ENCODE results near the gene SLC2A9. TPM values are rescaled to one million over a fixed set of nuclear protein-coding genes. Genes with fewer than 3 reads are reported as not detected.

Gene SLC2A9
- total and polyA plus RNA-seq, 2 of the 13 experiments (the other 11 are each of a cell fraction or from before 2014, with no cell fraction given) = 36.2 to 42.3 TPM

- peak; percentile 87 for TF ChIP-seq GABPB1 (CRISPR knock-in tag; IDR thresholded peaks at IDR 0.05)
- TF ChIP-seq ZNF160 (CRISPR knock-in tag; IDR thresholded peaks at IDR 0.05) = no peak
- TF ChIP-seq ZNF468 (CRISPR knock-in tag; IDR thresholded peaks at IDR 0.05) = no peak
- TF ChIP-seq POLR2A (IDR thresholded peaks at IDR 0.05; ENCODE audit: insufficient read depth in 1 of 2, low read depth in 2 of 2, low read length in 2 of 2) = peak in 1 of 2 experiments; percentile 82; a peak in 2 of 4 replicates
- no peak for TF ChIP-seq ELF4 (CRISPR knock-in tag; IDR thresholded peaks at IDR 0.05; ENCODE audit: borderline replicate concordance)
- no peak for TF ChIP-seq SRSF9 (IDR thresholded peaks at IDR 0.05; ENCODE audit: borderline replicate concordance, insufficient read depth, low read depth, low read length, poor library complexity, severe bottlenecking)
- TF ChIP-seq MTF2 (CRISPR knock-in tag; IDR thresholded peaks at IDR 0.05; ENCODE audit: borderline replicate concordance) = no peak
- no peak for TF ChIP-seq WIZ (CRISPR knock-in tag; IDR thresholded peaks at IDR 0.05)
- no peak for TF ChIP-seq ATF7-NPFF (CRISPR knock-in tag; IDR thresholded peaks at IDR 0.05; ENCODE audit: low read depth)
- no peak for TF ChIP-seq FLYWCH1 (CRISPR knock-in tag; IDR thresholded peaks at IDR 0.05)
- no peak for TF ChIP-seq RNF2 (conservative IDR thresholded peaks at IDR 0.05; ENCODE audit: low read depth)
- TF ChIP-seq TERF1 (CRISPR knock-in tag; IDR thresholded peaks at IDR 0.05) = no peak
- no peak for TF ChIP-seq THAP8 (CRISPR knock-in tag; IDR thresholded peaks at IDR 0.05; ENCODE audit: borderline replicate concordance)
- TF ChIP-seq ZNF609 (CRISPR knock-in tag; IDR thresholded peaks at IDR 0.05; ENCODE audit: borderline replicate concordance) = peak; percentile 65; the same call in 1 of the 2 replicates
- no peak; the same call in 1 of the 2 replicates for TF ChIP-seq CSRNP1 (CRISPR knock-in tag; IDR thresholded peaks at IDR 0.05)
- TF ChIP-seq GABPA (IDR thresholded peaks at IDR 0.05; ENCODE audit: low read depth, low read length) = no peak
- TF ChIP-seq GABPA (CRISPR knock-in tag; IDR thresholded peaks at IDR 0.05; ENCODE audit: low read depth) = peak; percentile 89
- no peak for TF ChIP-seq ZNF766 (CRISPR knock-in tag; IDR thresholded peaks at IDR 0.05; ENCODE audit: borderline replicate concordance)
- TF ChIP-seq U2AF2 (IDR thresholded peaks at IDR 0.05; ENCODE audit: low read depth, low read length) = no peak
- TF ChIP-seq AKAP8 (CRISPR knock-in tag; IDR thresholded peaks at IDR 0.05) = no peak
- peak; percentile 33; the same call in 1 of the 2 replicates for TF ChIP-seq ZNF556 (CRISPR knock-in tag; IDR thresholded peaks at IDR 0.05; ENCODE audit: borderline replicate concordance)
Measured at GRCh38 chr4:10020871-10021652, at the start of gene SLC2A9 (continued).

Data from HepG2 (cell line).